A673 (cell line): ENCODE data around the gene COX18. TPM values are rescaled to one million over a fixed set of nuclear protein-coding genes. Genes with fewer than 3 reads are reported as not detected.

ENCODE experiments used
- BruUV-seq: library from RNA; stranded (reverse); fragments of 400-500 nt; replicated peaks from 2 replicates; lab custom pipeline; 2021; lab: Mats Ljungman, UMichigan
- CTCF ChIA-PET: fragments of 300-600 bp; sonication (Branson Sonifier 250); formaldehyde crosslinking; loops from one replicate; lab custom pipeline; 2022; ENCODE audit warnings: antibody characterized with exemption; lab: Charles Lee
- POLR2A ChIA-PET: fragments of 300-600 bp; sonication (Branson Sonifier 250); formaldehyde crosslinking; loops from one replicate; lab custom pipeline; 2022; ENCODE audit warnings: antibody characterized with exemption; ENCODE audit not compliant: low non-redundant PET; lab: Charles Lee
- DNase-seq: peaks from one replicate; pipeline ENCODE4 v3.0.0-alpha.2; 2015; ENCODE audit warnings: low spot score
- H3K27ac ChIP-seq: fragments of 200-600 bp; sonication (generic); 2 replicates; pipeline ENCODE4 v1.5.1; 2016; ENCODE audit warnings: mixed run types, low read depth, mild to moderate bottlenecking, mixed read lengths, antibody characterized with exemption, low read length; ENCODE audit not compliant: poor library complexity, severe bottlenecking
- H3K27me3 ChIP-seq: fragments of 200-600 bp; sonication (generic); replicated peaks from 2 replicates; pipeline ENCODE4 v1.6.1; 2017; ENCODE audit warnings: mixed run types, low read depth, mild to moderate bottlenecking, mixed read lengths, antibody characterized with exemption, low read length; ENCODE audit not compliant: insufficient read depth, poor library complexity
- H3K36me3 ChIP-seq: fragments of 200-600 bp; sonication (generic); 2 replicates; pipeline ENCODE4 v1.6.1; 2016; ENCODE audit warnings: mixed run types, mild to moderate bottlenecking, mixed read lengths, antibody characterized with exemption, low read length; ENCODE audit not compliant: insufficient read depth, poor library complexity, severe bottlenecking
- H3K4me1 ChIP-seq: fragments of 200-600 bp; sonication (generic); 2 replicates; pipeline ENCODE4 v1.6.1; 2017; ENCODE audit warnings: mixed run types, mild to moderate bottlenecking, mixed read lengths, antibody characterized with exemption, low read length; ENCODE audit not compliant: insufficient read depth, poor library complexity, severe bottlenecking
- H3K4me3 ChIP-seq: fragments of 200-600 bp; sonication (generic); 2 replicates; pipeline ENCODE4 v1.5.1; 2016; ENCODE audit warnings: low read depth, mixed run types, mild to moderate bottlenecking, mixed read lengths, low read length; ENCODE audit not compliant: poor library complexity, severe bottlenecking
- H3K9me3 ChIP-seq: fragments of 200-600 bp; sonication (generic); 2 replicates; pipeline ENCODE4 v1.6.1; 2016; ENCODE audit warnings: mixed run types, low read depth, mild to moderate bottlenecking, mixed read lengths, antibody characterized with exemption, low read length; ENCODE audit not compliant: poor library complexity, severe bottlenecking
- EZH2 ChIP-seq: fragments of 200-600 bp; sonication (generic); IDR thresholded peaks from 2 replicates; pipeline ENCODE4 v1.6.1; 2017; ENCODE audit warnings: borderline replicate concordance, low read depth, mild to moderate bottlenecking, mixed read lengths, antibody characterized with exemption, low read length; ENCODE audit not compliant: poor library complexity, severe bottlenecking
- intact Hi-C: fragments of 100-400 bp; cut with micrococcal nuclease; formaldehyde crosslinking; loops from one replicate; pipeline ENCODE4 v1.10.0; 2022; ENCODE audit not compliant: unreplicated experiment
- total RNA-seq: library from RNA; stranded (reverse); gene quantifications from 2 replicates; pipeline ENCODE4 v1.2.3, GENCODE V29; 2021
- TF ChIP-seq, protein P1 (sequence below): fragments of 300-800, 200-600 bp; sonication (generic); conservative IDR thresholded peaks from 2 replicates; pipeline ENCODE4 v1.5.1; 2017; ENCODE audit warnings: low read depth, mild to moderate bottlenecking, antibody characterized with exemption, low read length, moderate library complexity, mixed read lengths

COX18 gene
- total RNA-seq, 1 experiment from 2014 or later = 11.1 TPM

- Histone ChIP-seq H3K4me3 (no peak overlapping the region), H3K9me3 (no peaks in the 10 kb centered on the region), H3K36me3 (peaks cover 22% of the 10 kb centered on the region), H3K4me1 (no peaks in the 10 kb centered on the region), H3K27ac (no peak overlapping the region), H3K27me3 (no peaks in the 10 kb centered on the region)
- CTCF ChIA-PET = no interaction called here
- no TSS peak for BruUV-seq
- TF ChIP-seq EZH2 = no peak
- TF ChIP-seq, protein P1, sequence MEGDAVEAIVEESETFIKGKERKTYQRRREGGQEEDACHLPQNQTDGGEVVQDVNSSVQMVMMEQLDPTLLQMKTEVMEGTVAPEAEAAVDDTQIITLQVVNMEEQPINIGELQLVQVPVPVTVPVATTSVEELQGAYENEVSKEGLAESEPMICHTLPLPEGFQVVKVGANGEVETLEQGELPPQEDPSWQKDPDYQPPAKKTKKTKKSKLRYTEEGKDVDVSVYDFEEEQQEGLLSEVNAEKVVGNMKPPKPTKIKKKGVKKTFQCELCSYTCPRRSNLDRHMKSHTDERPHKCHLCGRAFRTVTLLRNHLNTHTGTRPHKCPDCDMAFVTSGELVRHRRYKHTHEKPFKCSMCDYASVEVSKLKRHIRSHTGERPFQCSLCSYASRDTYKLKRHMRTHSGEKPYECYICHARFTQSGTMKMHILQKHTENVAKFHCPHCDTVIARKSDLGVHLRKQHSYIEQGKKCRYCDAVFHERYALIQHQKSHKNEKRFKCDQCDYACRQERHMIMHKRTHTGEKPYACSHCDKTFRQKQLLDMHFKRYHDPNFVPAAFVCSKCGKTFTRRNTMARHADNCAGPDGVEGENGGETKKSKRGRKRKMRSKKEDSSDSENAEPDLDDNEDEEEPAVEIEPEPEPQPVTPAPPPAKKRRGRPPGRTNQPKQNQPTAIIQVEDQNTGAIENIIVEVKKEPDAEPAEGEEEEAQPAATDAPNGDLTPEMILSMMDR = no peak
- intact Hi-C loops = no loop called here
- DNase-seq = no peak
- POLR2A ChIA-PET = no interaction called here
Observed at GRCh38 chr4:73087871-73088270, 18.4 kb upstream of the COX18 start.

DNA sequence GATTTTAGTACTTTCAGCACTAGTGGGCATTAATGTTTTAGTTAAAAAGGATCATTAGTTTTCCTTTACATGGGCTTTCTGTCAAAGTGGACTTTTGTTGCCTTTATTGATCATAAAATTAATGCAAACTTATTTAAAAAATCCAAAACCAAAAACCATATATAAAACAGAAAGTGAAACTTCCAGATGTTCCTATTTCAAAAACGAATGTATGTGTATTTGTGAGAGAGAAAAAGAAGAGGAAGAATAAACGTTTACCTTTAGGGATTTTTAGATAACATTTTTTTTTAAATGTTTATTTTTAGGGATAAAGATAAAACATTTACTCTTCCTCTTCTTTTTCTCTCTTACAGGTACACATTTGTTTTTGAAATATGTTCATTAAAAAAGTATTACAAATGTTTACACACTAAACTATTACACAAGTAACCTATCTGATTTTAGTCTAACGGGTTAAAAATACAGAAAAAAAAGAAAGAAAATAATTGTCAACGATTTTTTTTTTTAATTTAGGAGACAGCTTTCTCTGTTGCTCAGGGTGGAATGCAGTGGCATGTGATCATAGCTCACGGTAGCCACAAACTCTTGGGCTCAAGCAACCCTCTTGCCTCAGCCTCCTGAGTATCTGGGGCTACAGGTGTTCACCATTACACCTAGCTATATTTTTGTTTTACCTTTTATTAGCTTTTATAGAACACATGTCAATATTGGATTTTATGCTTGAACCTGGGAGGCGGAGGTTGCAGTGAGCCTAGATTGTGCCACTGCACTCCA is 16.8 kb upstream of the COX18 start:
- TF ChIP-seq EZH2 = no peak
- TF ChIP-seq, protein P1 = no peak
- H3K36me3 ChIP-seq = peaks cover 10% of the 10 kb centered on the region
- H3K4me3 ChIP-seq = no peak overlapping the region
- no peaks in the 10 kb centered on the region for H3K4me1 ChIP-seq
- ChIA-PET POLR2A (no interaction called here), CTCF (interaction anchor here (0.7 kb wide), 1 partner anchor 227 kb away, joined by 4 read pairs; no protein-coding TSS in a partner anchor)
- BruUV-seq = no TSS peak
- no peak for DNase-seq
- H3K27ac ChIP-seq = no peak overlapping the region
- no peaks in the 10 kb centered on the region for H3K9me3 ChIP-seq
- H3K27me3 ChIP-seq = no peaks in the 10 kb centered on the region
- intact Hi-C loops = no loop called here

- no peaks in the 10 kb centered on the region for H3K9me3 ChIP-seq
- H3K27ac ChIP-seq = no peak overlapping the region
- DNase-seq = peak; percentile 12
- peaks cover 26% of the 10 kb centered on the region for H3K36me3 ChIP-seq
- ChIA-PET CTCF (no interaction called here), POLR2A (no interaction called here)
- no TSS peak for BruUV-seq
- intact Hi-C loops = no loop called here
- no peak overlapping the region for H3K4me3 ChIP-seq
- no peaks in the 10 kb centered on the region for H3K4me1 ChIP-seq
- H3K27me3 ChIP-seq = no peaks in the 10 kb centered on the region
- no peak for TF ChIP-seq EZH2
- TF ChIP-seq, protein P1 = no peak
Observed at GRCh38 chr4:73080789-73081188, 11.3 kb upstream of the COX18 start.
